Trophoblast cell (in vitro differentiated cells and primary cell): Measurements from ENCODE around the gene C1orf216.
A peak's percentile ranks its signal among the peaks of the same experiment; 100 is the strongest.

Source experiments
- DNase-seq, 2 donors: peaks; one replicate each; pipeline ENCODE4 v3.0.0-alpha.2; 2016
- H2AFZ ChIP-seq: 2 replicates; pipeline ENCODE4 v1.6.1; 2013; ENCODE audit warnings: low read length, moderate library complexity, mild to moderate bottlenecking; ENCODE audit not compliant: insufficient read depth, poor library complexity
- H2AK5ac ChIP-seq: 2 replicates; pipeline ENCODE4 v1.6.1; 2013; ENCODE audit warnings: mild to moderate bottlenecking, low read length
- H2BK120ac ChIP-seq: 2 replicates; pipeline ENCODE4 v1.6.1; 2013; ENCODE audit warnings: low read length, mild to moderate bottlenecking, moderate library complexity; ENCODE audit not compliant: insufficient read depth, poor library complexity
- H2BK12ac ChIP-seq: 2 replicates; pipeline ENCODE4 v1.6.1; 2013; ENCODE audit warnings: mild to moderate bottlenecking, low read length, moderate library complexity
- H2BK5ac ChIP-seq: 2 replicates; pipeline ENCODE4 v1.6.1; 2013; ENCODE audit warnings: low read length, low read depth, moderate library complexity, mild to moderate bottlenecking; ENCODE audit not compliant: poor library complexity
- H3K14ac ChIP-seq: 2 replicates; pipeline ENCODE4 v1.6.1; 2013; ENCODE audit warnings: mild to moderate bottlenecking, low read length
- H3K18ac ChIP-seq: 2 replicates; pipeline ENCODE4 v1.6.1; 2013; ENCODE audit warnings: mild to moderate bottlenecking, low read length
- H3K23ac ChIP-seq: 2 replicates; pipeline ENCODE4 v1.6.1; 2013; ENCODE audit warnings: low read length
- H3K27ac ChIP-seq: 2 replicates; pipeline ENCODE4 v1.5.1; 2013; ENCODE audit warnings: low read depth, mild to moderate bottlenecking, inconsistent platforms, low read length, moderate library complexity
- H3K27me3 ChIP-seq: 2 replicates; pipeline ENCODE4 v1.6.1; 2013; ENCODE audit warnings: inconsistent platforms, mild to moderate bottlenecking, low read length, moderate library complexity; ENCODE audit not compliant: insufficient read depth
- H3K36me3 ChIP-seq, 2 experiments: 1 replicate in 1 of 2; 2 replicates in 1 of 2; pipeline ENCODE4 v1.6.1; 2013; ENCODE audit warnings: low read length in 2 of 2, mild to moderate bottlenecking in 2 of 2, moderate library complexity in 1 of 2; ENCODE audit not compliant: insufficient read depth in 2 of 2, control insufficient read depth in 1 of 2
- H3K4ac ChIP-seq: 2 replicates; pipeline ENCODE4 v1.6.1; 2013; ENCODE audit warnings: low read depth, mild to moderate bottlenecking, low read length, moderate library complexity
- H3K4me1 ChIP-seq, 2 experiments: 1 replicate in 1 of 2; 2 replicates in 1 of 2; pipeline ENCODE4 v1.6.1; 2013; ENCODE audit warnings: low read length in 2 of 2, mild to moderate bottlenecking in 2 of 2, moderate library complexity in 1 of 2; ENCODE audit not compliant: insufficient read depth in 2 of 2, control insufficient read depth in 1 of 2
- H3K4me2 ChIP-seq: 2 replicates; pipeline ENCODE4 v1.6.1; 2013; ENCODE audit warnings: inconsistent platforms, mild to moderate bottlenecking, low read length, moderate library complexity
- H3K4me3 ChIP-seq: 2 replicates; pipeline ENCODE4 v1.5.1; 2013; ENCODE audit warnings: mild to moderate bottlenecking, low read depth, low read length, inconsistent platforms
- H3K79me1 ChIP-seq: one replicate; pipeline ENCODE4 v1.6.1; 2013; ENCODE audit warnings: low read length
- H3K79me2 ChIP-seq: 2 replicates; pipeline ENCODE4 v1.6.1; 2013; ENCODE audit warnings: low read length, mild to moderate bottlenecking; ENCODE audit not compliant: control insufficient read depth, insufficient read depth, poor library complexity
- H3K9ac ChIP-seq: 2 replicates; pipeline ENCODE4 v1.6.1; 2013; ENCODE audit warnings: mild to moderate bottlenecking, low read length
- H3K9me3 ChIP-seq: 2 replicates; pipeline ENCODE4 v1.6.1; 2013; ENCODE audit warnings: low read depth, mild to moderate bottlenecking, control low read depth, inconsistent platforms, low read length; ENCODE audit not compliant: insufficient read depth
- H4K12ac ChIP-seq: 2 replicates; pipeline ENCODE4 v1.6.1; 2013; ENCODE audit warnings: low read depth, mild to moderate bottlenecking, low read length, moderate library complexity
- H4K8ac ChIP-seq: 2 replicates; pipeline ENCODE4 v1.6.1; 2013; ENCODE audit warnings: low read depth, mild to moderate bottlenecking, low read length, moderate library complexity
- H4K91ac ChIP-seq: one replicate; pipeline ENCODE4 v1.6.1; 2013; ENCODE audit warnings: low read depth, mild to moderate bottlenecking, low read length, moderate library complexity
- whole genome bisulfite sequencing: extraction: QIAGEN DNeasy Blood & Tissue Kit; methylation state at CpG from one replicate; pipeline ENCODE4 v1.1.7; 2013; ENCODE audit warnings: missing lambda C conversion rate; ENCODE audit not compliant: insufficient read length, insufficient coverage; ENCODE audit errors: extremely low coverage; 5-methylcytosine and 5-hydroxymethylcytosine counted together

C1orf216 gene

GRCh38 chr1:35737120-35737519 lies 18.4 kb upstream of the C1orf216 start:
- no peak overlapping the region for H3K23ac ChIP-seq
- no peak overlapping the region for H2BK12ac ChIP-seq
- H3K36me3 ChIP-seq, result peaks cover 17 to 26% of the 10 kb centered on the region in 2 experiments
- no peak for DNase-seq
- no peaks in the 10 kb centered on the region for H3K4me1 ChIP-seq
- H3K9ac ChIP-seq, result no peak overlapping the region
- H2AK5ac ChIP-seq, result no peak overlapping the region
- no peak overlapping the region for H4K91ac ChIP-seq
- H3K27ac ChIP-seq, result no peak overlapping the region
- H3K4me2 ChIP-seq, result no peak overlapping the region
- H3K4me3 ChIP-seq, result no peak overlapping the region
- H3K27me3 ChIP-seq, result no peaks in the 10 kb centered on the region
- H2AFZ ChIP-seq, result no peak overlapping the region
- no peaks in the 10 kb centered on the region for H3K9me3 ChIP-seq
- no peak overlapping the region for H2BK5ac ChIP-seq
- no CpG with 5 or more reads among the region's 1 CpG for WGBS
- H3K14ac ChIP-seq, result no peak overlapping the region
- no peaks in the 10 kb centered on the region for H3K79me2 ChIP-seq
- H3K79me1 ChIP-seq, result no peaks in the 10 kb centered on the region
- no peak overlapping the region for H2BK120ac ChIP-seq
- no peak overlapping the region for H4K12ac ChIP-seq
- H3K18ac ChIP-seq, result no peak overlapping the region
- no peak overlapping the region for H4K8ac ChIP-seq
- H3K4ac ChIP-seq, result no peak overlapping the region

- H3K79me1 ChIP-seq, result no peaks in the 10 kb centered on the region
- H2AFZ ChIP-seq, result no peak overlapping the region
- no peak overlapping the region for H2BK12ac ChIP-seq
- H4K91ac ChIP-seq, result no peak overlapping the region
- no peak overlapping the region for H2BK5ac ChIP-seq
- H3K9me3 ChIP-seq, result no peaks in the 10 kb centered on the region
- H3K9ac ChIP-seq, result no peak overlapping the region
- H4K8ac ChIP-seq, result no peak overlapping the region
- H3K4ac ChIP-seq, result no peak overlapping the region
- no CpG with 5 or more reads among the region's 4 CpGs for WGBS
- H3K36me3 ChIP-seq, result peaks cover 0 to under 1% of the 10 kb centered on the region in 2 experiments
- no peak overlapping the region for H3K23ac ChIP-seq
- H3K4me3 ChIP-seq, result no peak overlapping the region
- no peaks in the 10 kb centered on the region for H3K79me2 ChIP-seq
- H2BK120ac ChIP-seq, result no peak overlapping the region
- no peaks in the 10 kb centered on the region for H3K27me3 ChIP-seq
- DNase-seq, result no peak
- no peak overlapping the region for H4K12ac ChIP-seq
- H3K27ac ChIP-seq, result no peak overlapping the region
- H3K4me2 ChIP-seq, result no peak overlapping the region
- H3K14ac ChIP-seq, result no peak overlapping the region
- no peak overlapping the region for H2AK5ac ChIP-seq
- no peak overlapping the region for H3K18ac ChIP-seq
- H3K4me1 ChIP-seq, result no peaks in the 10 kb centered on the region
Measured at GRCh38 chr1:35727434-35728040, 8.9 kb upstream of the C1orf216 start.

DNA sequence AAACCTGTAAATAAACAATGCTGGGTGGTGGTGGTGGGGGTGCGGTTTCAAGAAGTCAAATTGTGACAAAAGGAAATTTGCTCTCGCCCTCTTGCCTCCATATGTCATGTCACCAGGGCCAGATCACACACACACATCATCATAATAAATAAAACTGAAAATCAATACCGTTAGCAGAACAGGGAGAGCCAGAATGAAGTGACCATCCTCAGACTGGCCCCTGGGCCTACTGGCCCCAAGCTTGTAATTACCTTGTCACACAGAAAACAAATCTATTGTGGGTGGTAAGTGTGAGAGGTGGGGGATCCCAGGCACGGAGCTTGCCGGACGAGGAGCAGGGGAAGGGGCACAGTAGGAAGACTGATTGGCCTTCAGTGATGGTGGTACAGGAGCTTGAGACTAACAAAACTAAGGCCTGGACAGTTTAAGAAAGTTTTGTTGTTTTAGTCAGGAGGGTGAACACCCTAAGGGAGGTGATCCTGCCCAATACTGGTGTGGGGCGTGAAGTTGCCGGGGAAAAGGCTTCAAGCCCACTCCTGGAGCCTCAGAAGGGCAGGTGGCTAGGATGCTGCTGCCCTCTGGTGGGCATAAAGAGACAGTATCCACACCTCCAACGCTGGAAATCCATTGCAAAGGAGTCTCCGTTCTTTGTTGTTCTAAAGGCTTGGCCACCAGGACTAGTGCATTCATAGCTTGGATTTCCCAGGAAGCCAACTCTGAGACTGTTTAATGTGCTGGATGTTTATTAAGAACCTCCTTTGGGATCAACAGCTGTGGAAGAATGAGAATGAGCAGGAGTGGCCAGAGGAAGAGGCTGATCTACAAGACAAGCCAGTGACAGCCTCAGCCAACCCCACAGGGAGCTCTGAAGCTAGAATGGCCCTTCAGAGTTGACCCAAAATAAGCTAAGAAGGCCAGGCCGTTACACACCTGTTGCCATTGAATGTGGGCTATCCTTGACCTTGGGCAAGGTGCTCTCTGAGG lies 8.1 kb upstream of the C1orf216 start:
- no peak overlapping the region for H2AK5ac ChIP-seq
- no peak overlapping the region for H4K8ac ChIP-seq
- no peaks in the 10 kb centered on the region for H3K9me3 ChIP-seq
- no peaks in the 10 kb centered on the region for H3K36me3 ChIP-seq
- H3K4me2 ChIP-seq, result no peak overlapping the region
- H3K18ac ChIP-seq, result no peak overlapping the region
- H4K91ac ChIP-seq, result no peak overlapping the region
- peak; percentile 30 to 72 for DNase-seq
- WGBS, result no CpG with 5 or more reads among the region's 11 CpGs
- no peak overlapping the region for H2BK5ac ChIP-seq
- no peaks in the 10 kb centered on the region for H3K27me3 ChIP-seq
- no peak overlapping the region for H3K27ac ChIP-seq
- H2AFZ ChIP-seq, result no peak overlapping the region
- no peak overlapping the region for H2BK120ac ChIP-seq
- no peaks in the 10 kb centered on the region for H3K79me1 ChIP-seq
- H4K12ac ChIP-seq, result no peak overlapping the region
- no peak overlapping the region for H3K4me3 ChIP-seq
- H2BK12ac ChIP-seq, result no peak overlapping the region
- H3K79me2 ChIP-seq, result no peaks in the 10 kb centered on the region
- peak overlapping the region; percentile 42 for H3K23ac ChIP-seq
- no peak overlapping the region for H3K9ac ChIP-seq
- no peaks in the 10 kb centered on the region for H3K4me1 ChIP-seq
- no peak overlapping the region for H3K4ac ChIP-seq
- H3K14ac ChIP-seq, result no peak overlapping the region

- Histone ChIP-seq H4K12ac (no peak overlapping the region), H3K9me3 (no peaks in the 10 kb centered on the region), H2BK120ac (no peak overlapping the region), H3K9ac (no peak overlapping the region), H3K79me1 (no peaks in the 10 kb centered on the region), H3K36me3 (no peaks in the 10 kb centered on the region), H2AFZ (no peak overlapping the region), H3K23ac (no peak overlapping the region), H3K14ac (no peak overlapping the region), H3K4me1 (no peaks in the 10 kb centered on the region), H3K27ac (no peak overlapping the region), H3K79me2 (no peaks in the 10 kb centered on the region), H3K4me3 (no peak overlapping the region), H2BK12ac (no peak overlapping the region), H3K4ac (no peak overlapping the region), H4K91ac (no peak overlapping the region), H3K18ac (no peak overlapping the region), H2BK5ac (no peak overlapping the region), H3K4me2 (no peak overlapping the region), H4K8ac (no peak overlapping the region), H3K27me3 (no peaks in the 10 kb centered on the region), H2AK5ac (no peak overlapping the region)
- DNase-seq, result no peak
- no CpG with 5 or more reads among the region's 10 CpGs for WGBS
Measured at GRCh38 chr1:35725596-35725995, 6.9 kb upstream of the C1orf216 start.
